Measurements from ENCODE around the gene LAMB1.
"Not testable (repeated sequence)": the region's sequence is repeated elsewhere in the genome, so short reads cannot be mapped to it uniquely, and the experiment has no call there.

- not testable (repeated sequence) for TF ChIP-seq FOSL1 (IDR thresholded peaks at IDR 0.05; ENCODE audit: low read depth); POLR2A (IDR thresholded peaks at IDR 0.05; ENCODE audit: borderline replicate concordance, extremely low read depth, insufficient read depth, insufficient read length); ZNF274 (IDR thresholded peaks at IDR 0.05; ENCODE audit: low read depth, low read length); SIN3A (IDR thresholded peaks at IDR 0.05; ENCODE audit: low read depth); CTCF (IDR thresholded peaks at IDR 0.05 in 2 of 3, conservative IDR thresholded peaks at IDR 0.05 in 1 of 3; ENCODE audit: borderline replicate concordance in 1 of 3, insufficient read depth in 1 of 3, low read depth in 2 of 3, low read length in 2 of 3); SP1 (IDR thresholded peaks at IDR 0.05; ENCODE audit: low read depth); EZH2phosphoT487 (IDR thresholded peaks at IDR 0.05; ENCODE audit: borderline replicate concordance); TCF7L2 (IDR thresholded peaks at IDR 0.05; ENCODE audit: borderline replicate concordance, extremely low read depth, insufficient read depth, insufficient read length); REST (IDR thresholded peaks at IDR 0.05; ENCODE audit: low read depth); ZFX (IDR thresholded peaks at IDR 0.05); ATF3 (IDR thresholded peaks at IDR 0.05); POLR2AphosphoS5 (IDR thresholded peaks at IDR 0.05; ENCODE audit: low read depth, low read length); RAD21 (IDR thresholded peaks at IDR 0.05; ENCODE audit: low read depth); EZH2 (IDR thresholded peaks at IDR 0.05)
These were observed 46.0 kb downstream of the LAMB1 start for GRCh38 chr7:107956950-107957349.

All from HCT116 (cell line).